ENCODE results near the gene RDH11. TPM values are rescaled to one million over a fixed set of nuclear protein-coding genes. Genes with fewer than 3 reads are reported as not detected.

RDH11 gene
- polyA plus RNA-seq, 1 experiment: 80.3 TPM

- DNase-seq (ENCODE audit: low read depth): no peak
- TF ChIP-seq CTCF (IDR thresholded peaks at IDR 0.05; ENCODE audit: insufficient read depth, low read depth, low read length): no peak
- H3K27me3 ChIP-seq (ENCODE audit: control insufficient read depth, insufficient read depth, low read length): no peaks in the 10 kb centered on the region
- no peaks in the 10 kb centered on the region for H3K36me3 ChIP-seq (ENCODE audit: control insufficient read depth, insufficient read depth, low read length)
- no peak overlapping the region for H3K4me3 ChIP-seq (ENCODE audit: low read depth, low read length)
- POLR2A ChIA-PET: no interaction called here
- CTCF ChIA-PET: interaction anchor here (1.2 kb wide), 1 partner anchor 17 kb away, joined by 3 read pairs; no protein-coding TSS in a partner anchor
Measured at GRCh38 chr14:67636361-67636919, 59.1 kb downstream of the RDH11 start.

GRCh38 chr14:67633451-67634147, 62.0 kb downstream of the RDH11 start:
- Histone ChIP-seq H3K36me3 (ENCODE audit: control insufficient read depth, insufficient read depth, low read length) (no peaks in the 10 kb centered on the region), H3K4me3 (ENCODE audit: low read depth, low read length) (no peak overlapping the region), H3K27me3 (ENCODE audit: control insufficient read depth, insufficient read depth, low read length) (no peaks in the 10 kb centered on the region)
- POLR2A ChIA-PET: no interaction called here
- CTCF ChIA-PET: interaction anchor here (1.4 kb wide), 1 partner anchor 206 kb away, joined by 3 read pairs; no protein-coding TSS in a partner anchor
- DNase-seq (ENCODE audit: low read depth): no peak
- no peak for TF ChIP-seq CTCF (IDR thresholded peaks at IDR 0.05; ENCODE audit: insufficient read depth, low read depth, low read length)

GRCh38 chr14:67630938-67631337, 64.6 kb downstream of the RDH11 start:
- no peaks in the 10 kb centered on the region for H3K36me3 ChIP-seq (ENCODE audit: control insufficient read depth, insufficient read depth, low read length)
- H3K4me3 ChIP-seq (ENCODE audit: low read depth, low read length): no peak overlapping the region
- ChIA-PET CTCF (interaction anchor here (0.7 to 0.9 kb wide), 3 partner anchors 8 to 82 kb away, joined by 3 to 4 read pairs (median 3); no protein-coding TSS in a partner anchor), POLR2A (no interaction called here)
- DNase-seq (ENCODE audit: low read depth): no peak
- no peak for TF ChIP-seq CTCF (IDR thresholded peaks at IDR 0.05; ENCODE audit: insufficient read depth, low read depth, low read length)
- H3K27me3 ChIP-seq (ENCODE audit: control insufficient read depth, insufficient read depth, low read length): no peaks in the 10 kb centered on the region

- POLR2A ChIA-PET: no interaction called here
- H3K36me3 ChIP-seq (ENCODE audit: control insufficient read depth, insufficient read depth, low read length): no peaks in the 10 kb centered on the region
- H3K4me3 ChIP-seq (ENCODE audit: low read depth, low read length): no peak overlapping the region
- TF ChIP-seq CTCF (IDR thresholded peaks at IDR 0.05; ENCODE audit: insufficient read depth, low read depth, low read length): no peak
- CTCF ChIA-PET: interaction anchor here (0.7 kb wide), 1 partner anchor 46 kb away, joined by 3 read pairs; no protein-coding TSS in a partner anchor
- no peaks in the 10 kb centered on the region for H3K27me3 ChIP-seq (ENCODE audit: control insufficient read depth, insufficient read depth, low read length)
- no peak for DNase-seq (ENCODE audit: low read depth)
Measured at GRCh38 chr14:67630186-67630585, 65.4 kb downstream of the RDH11 start.

- Histone ChIP-seq H3K27me3 (ENCODE audit: control insufficient read depth, insufficient read depth, low read length) (no peaks in the 10 kb centered on the region), H3K36me3 (ENCODE audit: control insufficient read depth, insufficient read depth, low read length) (no peaks in the 10 kb centered on the region), H3K4me3 (ENCODE audit: low read depth, low read length) (no peak overlapping the region)
- no peak for TF ChIP-seq CTCF (IDR thresholded peaks at IDR 0.05; ENCODE audit: insufficient read depth, low read depth, low read length)
- ChIA-PET CTCF (interaction anchor here (1.4 kb wide), 1 partner anchor 16 kb away, joined by 4 read pairs; no protein-coding TSS in a partner anchor), POLR2A (no interaction called here)
- DNase-seq (ENCODE audit: low read depth): no peak
Measured at GRCh38 chr14:67627519-67627918, 68.0 kb downstream of the RDH11 start.

Small RNA genes lying within 50 kb of the gene (small RNA-seq; reads per million reads assigned to genes)
- gene AL049779.3 (ENCODE audit: insufficient read length, low read depth, low replicate concordance): not detected
- not detected for gene RN7SL369P (ENCODE audit: insufficient read length, low read depth, low replicate concordance)
- gene RNA5SP386 (ENCODE audit: insufficient read length, low read depth, low replicate concordance): not detected

Other genes with a start within 250 kb of the RDH11 start
- gene TMEM229B, start 207.0 kb downstream of the RDH11 start, polyA plus RNA-seq (2011; rRNA removed): 0.25 and 0.37 TPM in 2 replicates
- 0.16 and 0.53 TPM in 2 replicates for gene PLEKHH1, start 162.5 kb downstream of the RDH11 start, polyA plus RNA-seq (2011; rRNA removed)
- gene PIGH, start 95.5 kb downstream of the RDH11 start, polyA plus RNA-seq (2011; rRNA removed): 18.3 and 19.0 TPM in 2 replicates
- gene ARG2, start 75.8 kb downstream of the RDH11 start, polyA plus RNA-seq (2011; rRNA removed): 7.0 and 7.7 TPM in 2 replicates
- gene VTI1B, start 21.1 kb downstream of the RDH11 start, polyA plus RNA-seq (2011; rRNA removed): 66.2 and 94.0 TPM in 2 replicates
- not detected in 2 replicates for gene RDH12, start 6.1 kb upstream of the RDH11 start, polyA plus RNA-seq (2011; rRNA removed)
- 11.7 and 14.2 TPM in 2 replicates for gene ZFYVE26, start 120.8 kb upstream of the RDH11 start, polyA plus RNA-seq (2011; rRNA removed)
- 5.6 and 8.1 TPM in 2 replicates for gene RAD51B, start 124.0 kb upstream of the RDH11 start, polyA plus RNA-seq (2011; rRNA removed)